Right lobe of liver (tissue), 4 donors: ENCODE results near the gene TRDMT1.

Source experiments
- CTCF ChIP-seq, 4 donors: fragments of 200-600 bp in 3 of 4; fragments of 450-650 bp in 1 of 4; IDR thresholded peaks; one replicate each; pipeline versions ENCODE4 v1.5.1 to v1.8.0; 2016 to 2022; ENCODE audit warnings: antibody characterized with exemption in 4 of 4, mild to moderate bottlenecking in 2 of 4
- POLR2A ChIP-seq: fragments of 450-650 bp; IDR thresholded peaks from one replicate; pipeline ENCODE4 v1.6.1; 2017; ENCODE audit warnings: antibody characterized with exemption, mild to moderate bottlenecking
- donor health status: DM: no; HTN: no; CAD: no.
- donor health status: DM: no; HTN: no; CAD: no.
- donor health status: DM: no; HTN: yes; CAD: no.

- TF ChIP-seq CTCF (IDR thresholded peaks at IDR 0.05) (no peak), POLR2A (no peak)
These were observed 283 bp upstream of the TRDMT1 start for GRCh38 chr10:17201794-17202116.
